Right ventricle myocardium superior (tissue), 1 donor: ENCODE measurements around the gene PLEKHM2. TPM values are rescaled to one million over a fixed set of nuclear protein-coding genes. Genes with fewer than 3 reads are reported as not detected.

Experiments
- ATAC-seq: fragments of 200-7000 bp; cut with Tn5 transposase; one replicate; pipeline ENCODE4 v1.9.1; 2020; ENCODE audit warnings: mild to moderate bottlenecking; ENCODE audit not compliant: poor library complexity
- DNase-seq: peaks from one replicate; pipeline ENCODE4 v3.0.0-alpha.2; 2020
- intact Hi-C: fragments of 100-400 bp; cut with DNase I; formaldehyde crosslinking; loops from one replicate; pipeline ENCODE4 v1.11.2; 2022
- total RNA-seq: library from RNA; stranded (reverse); fragmentation: NEBNext Ultra II Directional; extraction: Animal tissue kit (Norgen Biotek cat#: 25700); gene quantifications from one replicate; pipeline ENCODE4 v1.2.1, GENCODE V29; 2021
- donor health status: DM: no; HTN: yes; CAD: no; lungs with severe emphysema.

The PLEKHM2 gene
- total RNA-seq, 1 donor from 2014 or later, result 81.7 TPM

- no peak for DNase-seq
Measured at GRCh38 chr1:15717418-15718125, 33.5 kb downstream of the PLEKHM2 start.

GRCh38 chr1:15718199-15718601 lies 34.1 kb downstream of the PLEKHM2 start:
- intact Hi-C loops, result no loop called here
- DNase-seq (no peak), ATAC-seq (peak; percentile 37)

More at GRCh38 chr1:15717418-15718125, 33.5 kb downstream of the PLEKHM2 start:
- peak; percentile 21 for ATAC-seq
- intact Hi-C loops, result no loop called here

GRCh38 chr1:15719381-15720120 lies 35.4 kb downstream of the PLEKHM2 start:
- DNase-seq (no peak), ATAC-seq (no peak)
- intact Hi-C loops, result no loop called here

DNA sequence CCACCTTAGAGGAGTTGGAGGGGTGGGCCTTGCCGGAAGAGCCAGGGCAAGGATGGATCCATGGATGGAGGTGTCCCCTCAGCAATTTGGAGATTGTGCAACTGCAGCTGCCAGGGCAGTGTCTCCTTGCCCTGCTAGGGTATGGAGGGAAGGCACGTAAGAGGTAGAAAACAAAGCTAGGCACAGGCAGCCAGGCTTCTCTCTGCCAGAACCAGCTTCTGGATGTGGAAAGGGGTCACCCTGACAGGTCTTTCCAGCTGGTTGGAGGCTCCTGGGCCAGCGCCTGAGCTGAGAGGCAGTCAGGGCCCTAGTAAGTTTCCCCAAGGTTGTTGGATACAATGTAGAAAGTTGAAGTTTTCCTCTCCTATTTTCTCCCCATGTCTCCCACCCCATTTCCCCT lies 36.7 kb downstream of the PLEKHM2 start:
- DNase-seq, result no peak
- peak; percentile 49 for ATAC-seq
- intact Hi-C loops, result no loop called here

DNA sequence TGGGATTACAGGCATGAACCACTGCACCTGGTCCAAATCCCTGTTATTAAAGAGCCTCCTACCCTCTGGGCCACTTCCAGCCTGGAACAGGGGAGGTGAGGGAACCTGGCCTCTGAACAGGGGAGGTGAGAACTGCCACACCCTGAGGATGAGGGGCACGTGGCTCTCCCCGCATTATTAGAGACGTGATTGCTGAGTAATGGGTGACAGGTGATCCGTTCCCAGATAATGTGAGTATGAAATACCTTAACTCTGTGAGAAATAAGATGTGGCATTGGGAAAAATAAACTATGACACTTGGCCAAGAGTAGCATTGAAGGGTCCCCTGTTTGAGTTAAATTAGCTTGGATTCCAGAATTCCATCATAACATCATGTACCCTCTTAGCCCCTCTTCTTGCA lies 38.3 kb downstream of the PLEKHM2 start:
- intact Hi-C loops, result no loop called here
- ATAC-seq (no peak), DNase-seq (no peak)

DNA sequence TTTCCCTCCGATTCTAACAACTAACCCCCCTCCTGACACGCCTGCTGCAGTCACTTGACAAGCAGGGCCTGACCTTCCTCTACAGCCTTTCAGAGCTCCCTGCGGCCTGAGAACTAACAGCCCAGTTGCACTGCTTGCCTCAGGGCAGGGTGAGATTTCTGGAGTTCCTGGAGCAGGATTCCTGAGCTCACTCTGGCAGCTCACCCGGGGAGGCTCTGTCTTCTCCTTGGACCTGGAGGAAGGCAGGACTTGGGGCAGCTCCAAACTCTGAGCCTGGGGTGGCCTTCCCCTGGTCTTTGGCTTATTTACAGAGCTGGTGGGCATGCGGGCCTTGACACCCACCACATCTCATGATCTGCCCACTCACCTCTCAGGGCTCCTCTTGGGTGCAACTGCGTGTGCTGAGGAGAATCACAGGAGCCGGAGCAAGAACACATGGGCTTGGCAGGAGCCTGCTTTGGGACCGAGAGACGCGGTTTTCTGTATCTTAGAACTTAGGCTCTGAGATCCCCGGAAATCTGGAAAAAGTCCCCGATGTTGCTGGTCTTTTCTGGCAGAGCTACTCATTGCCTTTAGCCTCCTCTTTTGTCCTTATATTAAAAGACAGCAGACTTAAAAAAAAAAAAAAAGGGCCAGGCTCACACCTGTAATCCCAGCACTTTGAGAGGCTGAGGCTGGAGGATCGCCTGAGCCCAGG lies 38.9 kb downstream of the PLEKHM2 start:
- intact Hi-C loops, result no loop called here
- ATAC-seq (no peak), DNase-seq (no peak)

DNA sequence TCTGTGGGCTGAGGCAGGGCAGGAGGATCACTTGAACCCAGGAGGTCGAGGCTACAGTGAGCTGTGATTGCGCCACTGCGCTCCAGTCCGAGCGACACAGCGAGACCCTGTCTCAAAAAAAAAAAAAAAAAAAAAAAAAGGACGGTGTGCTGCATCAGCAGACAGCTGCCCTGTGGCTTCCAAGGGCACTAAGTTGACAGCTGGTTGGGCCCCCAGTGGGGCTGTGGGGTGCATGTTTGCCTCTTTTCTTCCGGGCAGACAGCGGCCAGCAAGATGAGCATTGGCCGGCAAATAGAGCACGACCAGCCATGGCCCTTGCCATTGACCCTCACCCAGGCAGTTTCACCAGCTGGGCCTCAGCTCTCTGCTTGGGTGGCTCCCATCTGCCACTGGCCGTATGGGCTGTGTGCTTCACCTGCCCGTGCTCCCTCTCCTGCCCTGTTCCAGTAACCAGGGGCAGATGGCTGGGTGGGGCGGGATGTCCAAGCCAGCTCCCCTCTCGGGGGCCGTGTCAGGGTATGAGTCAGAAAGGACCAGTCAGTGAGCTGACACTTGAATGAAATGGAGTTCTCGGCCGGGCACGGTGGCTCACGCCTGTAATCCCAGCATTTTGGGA lies 39.6 kb downstream of the PLEKHM2 start:
- no peak for ATAC-seq
- DNase-seq, result no peak
- intact Hi-C loops, result no loop called here

DNA sequence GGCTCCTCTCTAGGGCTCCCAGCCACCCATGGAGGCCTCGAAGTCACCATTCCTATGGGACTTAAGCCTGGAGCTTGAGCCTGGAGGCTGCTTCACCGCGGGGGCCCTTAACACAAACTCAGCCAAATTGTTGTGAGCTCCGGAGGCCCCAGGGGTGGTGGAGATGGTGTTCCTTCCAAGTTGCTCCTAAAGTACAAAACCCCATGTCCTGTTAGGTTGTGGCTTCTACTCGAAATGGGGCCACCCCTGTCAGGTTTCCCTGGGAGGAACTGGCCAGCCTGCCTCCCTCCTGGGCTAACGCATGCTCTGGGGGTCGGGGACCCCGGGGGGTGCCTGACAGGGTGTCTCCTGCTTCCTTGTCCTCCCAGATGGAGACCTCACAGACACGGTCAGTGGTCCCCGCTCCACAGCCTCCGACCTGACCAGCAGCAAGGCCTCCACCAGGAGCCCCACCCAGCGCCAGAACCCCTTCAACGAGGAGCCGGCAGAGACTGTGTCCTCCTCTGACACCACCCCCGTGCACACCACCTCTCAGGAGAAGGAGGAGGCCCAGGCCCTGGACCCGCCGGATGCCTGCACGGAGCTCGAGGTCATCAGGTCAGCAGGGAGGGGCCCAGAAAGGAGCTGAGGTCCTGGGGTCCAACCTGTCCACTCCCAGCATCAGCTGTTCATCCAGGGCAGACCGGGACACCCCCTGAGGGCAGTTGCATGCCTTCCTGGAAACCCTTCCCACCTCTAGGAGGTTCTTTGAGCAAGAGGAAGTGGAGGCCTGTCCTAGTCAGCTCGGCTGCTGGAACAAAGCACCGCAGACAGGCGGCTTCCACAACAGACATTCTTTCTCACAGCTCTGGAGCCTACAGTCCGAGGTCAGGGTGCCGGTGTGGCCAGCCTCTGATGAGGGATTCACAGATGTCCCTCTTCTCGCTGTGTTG lies 41.1 kb downstream of the PLEKHM2 start:
- no peak for DNase-seq
- intact Hi-C loops, result no loop called here
- ATAC-seq, result no peak

- ATAC-seq, result no peak
- DNase-seq, result no peak
- intact Hi-C loops, result no loop called here
Measured at GRCh38 chr1:15726508-15726907, 42.4 kb downstream of the PLEKHM2 start.

GRCh38 chr1:15727021-15727420 lies 42.9 kb downstream of the PLEKHM2 start:
- intact Hi-C loops, result no loop called here
- DNase-seq (no peak), ATAC-seq (peak; percentile 24)

- intact Hi-C loops, result no loop called here
- ATAC-seq (no peak), DNase-seq (no peak)
Measured at GRCh38 chr1:15727424-15727823, 43.3 kb downstream of the PLEKHM2 start.

DNA sequence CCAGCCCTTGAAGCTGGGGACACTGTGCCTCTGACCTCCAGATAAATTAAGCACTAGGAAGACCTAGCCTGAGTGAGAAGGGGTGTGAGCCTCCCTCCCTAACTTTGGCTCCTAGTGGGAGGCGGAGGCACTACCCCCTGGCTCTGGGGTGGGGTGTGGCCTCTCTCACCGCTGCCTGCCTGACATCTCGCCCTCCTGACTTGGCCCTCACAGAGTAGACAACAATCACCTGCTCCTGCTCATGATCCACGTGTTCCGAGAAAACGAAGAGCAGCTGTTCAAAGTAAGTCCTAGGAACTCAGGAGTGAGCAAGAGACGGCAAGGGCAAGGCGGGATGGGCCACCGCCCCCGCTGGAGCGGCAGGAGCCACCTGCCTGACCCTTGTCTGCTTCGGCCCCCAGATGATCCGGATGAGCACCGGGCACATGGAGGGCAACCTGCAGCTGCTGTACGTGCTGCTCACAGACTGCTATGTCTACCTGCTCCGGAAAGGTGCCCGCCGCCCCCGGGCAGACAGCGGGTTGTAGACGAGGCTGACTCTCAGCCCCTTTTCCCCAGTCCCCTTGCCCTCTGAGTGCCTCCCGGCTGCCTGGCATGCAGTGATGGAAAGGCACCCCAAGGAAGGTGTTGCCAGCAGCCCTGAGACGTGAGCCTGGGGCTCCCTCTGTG lies 43.9 kb downstream of the PLEKHM2 start:
- intact Hi-C loops, result no loop called here
- DNase-seq (no peak), ATAC-seq (peak; percentile 51)

GRCh38 chr1:15728937-15729657 lies 45.0 kb downstream of the PLEKHM2 start:
- DNase-seq, result no peak
- no peak for ATAC-seq
- intact Hi-C loops, result no loop called here

DNA sequence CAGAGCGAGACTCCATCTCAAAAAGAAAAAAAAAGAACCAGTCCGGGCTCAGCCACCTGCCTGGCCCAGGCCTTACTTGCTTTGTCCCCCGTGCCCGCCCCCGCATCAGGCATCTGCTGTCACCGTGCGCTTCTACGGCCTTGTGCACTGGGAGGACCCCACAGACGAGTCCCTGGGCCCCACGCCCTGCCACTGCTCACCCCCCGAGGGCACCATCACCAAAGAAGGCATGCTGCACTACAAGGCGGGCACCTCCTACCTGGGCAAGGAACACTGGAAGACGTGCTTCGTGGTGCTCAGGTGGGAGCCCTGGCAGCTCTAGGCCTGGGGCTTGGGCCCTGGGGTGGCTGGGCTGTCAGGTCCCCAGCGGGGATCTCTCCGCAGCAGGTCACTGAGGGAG lies 46.3 kb downstream of the PLEKHM2 start:
- ATAC-seq (no peak), DNase-seq (no peak)
- intact Hi-C loops, result loop anchor here (10.0 kb wide), 1 partner anchor 66 kb away; no protein-coding TSS in a partner anchor

DNA sequence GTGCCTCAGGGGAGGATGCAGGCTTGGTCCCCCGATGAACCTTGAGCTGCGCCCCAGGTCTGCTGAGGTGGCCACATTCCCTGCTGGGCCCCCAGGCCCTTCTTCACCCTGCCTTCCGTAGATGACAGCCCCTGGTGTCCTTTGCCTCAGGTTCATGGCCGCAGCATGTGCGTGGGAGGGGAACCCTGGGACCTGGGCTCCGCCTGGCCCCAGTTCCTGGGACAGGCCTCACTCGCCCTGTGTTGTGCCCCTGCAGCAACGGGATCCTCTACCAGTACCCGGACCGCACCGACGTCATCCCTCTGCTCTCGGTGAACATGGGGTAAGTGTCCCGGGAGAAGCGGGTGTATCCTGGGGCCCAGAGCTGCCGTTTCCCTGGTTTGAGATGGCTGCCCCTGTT lies 46.8 kb downstream of the PLEKHM2 start:
- ATAC-seq (no peak), DNase-seq (no peak)
- intact Hi-C loops, result loop anchor here (10.0 kb wide), 1 partner anchor 66 kb away; no protein-coding TSS in a partner anchor

GRCh38 chr1:15731735-15732685 lies 47.9 kb downstream of the PLEKHM2 start:
- DNase-seq (no peak), ATAC-seq (no peak)
- intact Hi-C loops, result loop anchor here (10.0 kb wide), 1 partner anchor 67 kb away; no protein-coding TSS in a partner anchor
